Measurements from ENCODE around the gene SHF. TPM values are rescaled to one million over a fixed set of nuclear protein-coding genes. Genes with fewer than 3 reads are reported as not detected.

SHF gene
- total RNA-seq, 1 experiment from 2014 or later = 11.2 TPM

- peak; percentile 77 for DNase-seq (ENCODE audit: low spot score)
Observed at GRCh38 chr15:45199136-45199810, 11.5 kb upstream of the SHF start.

GRCh38 chr15:45198337-45199135, 10.8 kb upstream of the SHF start:
- peak; percentile 99 for DNase-seq (ENCODE audit: low spot score)

- no peak for DNase-seq (ENCODE audit: low spot score)
Observed at GRCh38 chr15:45197512-45197911, 9.7 kb upstream of the SHF start.

GRCh38 chr15:45187578-45187893, 230 bp downstream of the SHF start:
- no peak for DNase-seq (ENCODE audit: low spot score)

GRCh38 chr15:45186771-45187577, 792 bp downstream of the SHF start:
- no peak for DNase-seq (ENCODE audit: low spot score)

- DNase-seq (ENCODE audit: low spot score) = no peak
Observed at GRCh38 chr15:45185903-45186770, 1.6 kb downstream of the SHF start.

GRCh38 chr15:45185069-45185779, 2.5 kb downstream of the SHF start:
- no peak for DNase-seq (ENCODE audit: low spot score)

- no peak for DNase-seq (ENCODE audit: low spot score)
Observed at GRCh38 chr15:45184562-45185041, 3.2 kb downstream of the SHF start.

GRCh38 chr15:45183511-45183910, 4.3 kb downstream of the SHF start:
- no peak for DNase-seq (ENCODE audit: low spot score)

GRCh38 chr15:45182996-45183395, 4.8 kb downstream of the SHF start:
- no peak for DNase-seq (ENCODE audit: low spot score)

- no peak for DNase-seq (ENCODE audit: low spot score)
Observed at GRCh38 chr15:45181491-45182285, 6.1 kb downstream of the SHF start.

- no peak for DNase-seq (ENCODE audit: low spot score)
Observed at GRCh38 chr15:45180648-45181436, 6.9 kb downstream of the SHF start.

- peak; percentile 84 for DNase-seq (ENCODE audit: low spot score)
Observed at GRCh38 chr15:45180201-45180600, 7.6 kb downstream of the SHF start.

- DNase-seq (ENCODE audit: low spot score) = peak; percentile 92
Observed at GRCh38 chr15:45179221-45179985, 8.4 kb downstream of the SHF start.

GRCh38 chr15:45177285-45177684, 10.5 kb downstream of the SHF start:
- no peak for DNase-seq (ENCODE audit: low spot score)

- no peak for DNase-seq (ENCODE audit: low spot score)
Observed at GRCh38 chr15:45174577-45174976, 13.2 kb downstream of the SHF start.

GRCh38 chr15:45174069-45174468, 13.7 kb downstream of the SHF start:
- DNase-seq (ENCODE audit: low spot score) = no peak

GRCh38 chr15:45171912-45172311, 15.9 kb downstream of the SHF start:
- DNase-seq (ENCODE audit: low spot score) = no peak
